NB4 (cell line): ENCODE data around the gene PCSK7.

ENCODE experiments used
- MYC ChIP-seq: IDR thresholded peaks from 2 replicates; pipeline ENCODE4 v1.6.1; 2011; ENCODE audit warnings: low read depth, low read length
- POLR2A ChIP-seq: IDR thresholded peaks from 2 replicates; pipeline ENCODE4 v1.6.1; 2011; ENCODE audit warnings: mild to moderate bottlenecking; ENCODE audit not compliant: insufficient read length; ENCODE audit errors: extremely low read depth
- TF ChIP-seq, protein P1 (sequence below): IDR thresholded peaks from one replicate; pipeline ENCODE4 v1.5.1; 2012; ENCODE audit warnings: low read depth, low read length
- TF ChIP-seq, protein P2 (sequence below): IDR thresholded peaks from 2 replicates; pipeline ENCODE4 v1.6.1; 2011; ENCODE audit warnings: low read depth, low read length

DNA sequence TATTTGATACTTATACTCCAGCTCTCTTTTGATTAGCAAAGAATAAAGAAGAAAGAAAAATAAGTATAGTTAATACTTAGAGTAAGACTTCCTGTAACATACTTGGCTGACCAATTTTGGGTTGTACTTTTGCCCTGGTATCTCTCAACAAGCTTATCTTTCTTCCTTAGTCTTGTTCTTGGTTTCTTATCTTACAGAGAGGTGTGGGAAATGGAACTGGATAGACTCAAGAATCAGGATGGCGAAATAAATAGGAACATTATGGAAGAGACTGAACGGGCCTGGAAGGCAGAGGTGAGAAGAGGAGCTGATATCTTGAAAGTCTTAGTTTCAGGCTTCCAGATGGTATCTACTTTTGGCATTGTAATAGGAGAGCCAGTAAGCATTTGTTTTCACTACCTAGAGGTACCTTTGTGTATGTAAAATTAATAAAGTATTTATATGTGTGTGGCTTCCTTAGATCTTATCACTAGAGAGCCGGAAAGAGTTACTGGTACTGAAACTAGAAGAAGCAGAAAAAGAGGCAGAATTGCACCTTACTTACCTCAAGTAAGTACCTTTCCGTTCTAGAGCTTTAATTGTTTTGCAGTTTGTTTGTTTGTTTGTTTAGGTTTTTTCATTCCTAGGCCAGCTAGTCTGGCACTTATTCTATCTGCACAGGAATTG, 48.0 kb upstream of the PCSK7 start:
- no peak for TF ChIP-seq POLR2A
- TF ChIP-seq, protein P1, sequence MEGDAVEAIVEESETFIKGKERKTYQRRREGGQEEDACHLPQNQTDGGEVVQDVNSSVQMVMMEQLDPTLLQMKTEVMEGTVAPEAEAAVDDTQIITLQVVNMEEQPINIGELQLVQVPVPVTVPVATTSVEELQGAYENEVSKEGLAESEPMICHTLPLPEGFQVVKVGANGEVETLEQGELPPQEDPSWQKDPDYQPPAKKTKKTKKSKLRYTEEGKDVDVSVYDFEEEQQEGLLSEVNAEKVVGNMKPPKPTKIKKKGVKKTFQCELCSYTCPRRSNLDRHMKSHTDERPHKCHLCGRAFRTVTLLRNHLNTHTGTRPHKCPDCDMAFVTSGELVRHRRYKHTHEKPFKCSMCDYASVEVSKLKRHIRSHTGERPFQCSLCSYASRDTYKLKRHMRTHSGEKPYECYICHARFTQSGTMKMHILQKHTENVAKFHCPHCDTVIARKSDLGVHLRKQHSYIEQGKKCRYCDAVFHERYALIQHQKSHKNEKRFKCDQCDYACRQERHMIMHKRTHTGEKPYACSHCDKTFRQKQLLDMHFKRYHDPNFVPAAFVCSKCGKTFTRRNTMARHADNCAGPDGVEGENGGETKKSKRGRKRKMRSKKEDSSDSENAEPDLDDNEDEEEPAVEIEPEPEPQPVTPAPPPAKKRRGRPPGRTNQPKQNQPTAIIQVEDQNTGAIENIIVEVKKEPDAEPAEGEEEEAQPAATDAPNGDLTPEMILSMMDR, result no peak
- no peak for TF ChIP-seq MYC
- TF ChIP-seq, protein P2, sequence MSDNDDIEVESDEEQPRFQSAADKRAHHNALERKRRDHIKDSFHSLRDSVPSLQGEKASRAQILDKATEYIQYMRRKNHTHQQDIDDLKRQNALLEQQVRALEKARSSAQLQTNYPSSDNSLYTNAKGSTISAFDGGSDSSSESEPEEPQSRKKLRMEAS, result no peak
